Keratinocyte (primary cell): ENCODE results near the gene KRTAP10-7.

Experiments used
- EZH2 ChIP-seq: IDR thresholded peaks from one replicate; pipeline ENCODE4 v1.6.1; 2012; ENCODE audit warnings: inconsistent platforms, mild to moderate bottlenecking, low read length, moderate library complexity
- TF ChIP-seq, protein P1 (sequence below), 3 experiments: IDR thresholded peaks in 1 of 3; conservative IDR thresholded peaks in 1 of 3; optimal IDR thresholded peaks in 1 of 3; 2 replicates in 2 of 3; 3 replicates in 1 of 3; pipeline versions ENCODE3 to v1.5.1; 2011; ENCODE audit warnings: low read length in 3 of 3, mild to moderate bottlenecking in 3 of 3, moderate library complexity in 2 of 3, control low read depth in 1 of 3, inconsistent platforms in 1 of 3; ENCODE audit not compliant: insufficient read depth in 2 of 3; ENCODE audit errors: extremely low read depth in 1 of 3

DNA sequence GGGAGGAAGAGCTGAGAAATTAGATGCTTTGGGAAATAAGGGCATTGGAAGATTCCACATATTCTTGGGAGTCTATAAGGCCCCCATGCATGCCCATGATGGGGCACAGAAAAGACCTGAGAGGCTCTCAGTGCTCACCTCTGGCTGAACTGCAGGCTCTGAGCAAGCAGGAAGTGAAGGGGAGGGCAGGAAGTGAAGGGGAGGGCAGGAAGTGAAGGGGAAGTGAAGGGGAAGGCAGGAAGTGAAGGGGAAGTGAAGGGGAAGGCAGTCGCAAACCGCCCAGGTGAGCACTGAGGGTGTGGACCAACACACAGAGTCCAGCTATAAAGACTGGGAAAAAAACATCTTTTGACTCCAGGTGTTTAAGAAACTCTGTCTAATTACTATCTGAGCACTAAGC lies 30.0 kb downstream of the KRTAP10-7 start:
- TF ChIP-seq, protein P1, sequence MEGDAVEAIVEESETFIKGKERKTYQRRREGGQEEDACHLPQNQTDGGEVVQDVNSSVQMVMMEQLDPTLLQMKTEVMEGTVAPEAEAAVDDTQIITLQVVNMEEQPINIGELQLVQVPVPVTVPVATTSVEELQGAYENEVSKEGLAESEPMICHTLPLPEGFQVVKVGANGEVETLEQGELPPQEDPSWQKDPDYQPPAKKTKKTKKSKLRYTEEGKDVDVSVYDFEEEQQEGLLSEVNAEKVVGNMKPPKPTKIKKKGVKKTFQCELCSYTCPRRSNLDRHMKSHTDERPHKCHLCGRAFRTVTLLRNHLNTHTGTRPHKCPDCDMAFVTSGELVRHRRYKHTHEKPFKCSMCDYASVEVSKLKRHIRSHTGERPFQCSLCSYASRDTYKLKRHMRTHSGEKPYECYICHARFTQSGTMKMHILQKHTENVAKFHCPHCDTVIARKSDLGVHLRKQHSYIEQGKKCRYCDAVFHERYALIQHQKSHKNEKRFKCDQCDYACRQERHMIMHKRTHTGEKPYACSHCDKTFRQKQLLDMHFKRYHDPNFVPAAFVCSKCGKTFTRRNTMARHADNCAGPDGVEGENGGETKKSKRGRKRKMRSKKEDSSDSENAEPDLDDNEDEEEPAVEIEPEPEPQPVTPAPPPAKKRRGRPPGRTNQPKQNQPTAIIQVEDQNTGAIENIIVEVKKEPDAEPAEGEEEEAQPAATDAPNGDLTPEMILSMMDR (optimal IDR thresholded peaks at IDR 0.05 in 1 of 3, IDR thresholded peaks at IDR 0.05 in 1 of 3, conservative IDR thresholded peaks at IDR 0.05 in 1 of 3; ENCODE audit: extremely low read depth in 1 of 3, insufficient read depth in 2 of 3, low read length in 3 of 3) = no peak
- no peak for TF ChIP-seq EZH2
